GM18867 (cell line): ENCODE results near the gene UAP1.
"Not testable (repeated sequence)": the region's sequence is repeated elsewhere in the genome, so short reads cannot be mapped to it uniquely, and the experiment has no call there.

ENCODE experiments used
- ATAC-seq: cut with Tn5 transposase; IDR thresholded peaks from one replicate; pipeline ENCODE4 v1.9.1; 2021; ENCODE audit warnings: mild to moderate bottlenecking, moderate library complexity; ENCODE audit not compliant: unreplicated experiment

Gene UAP1

DNA sequence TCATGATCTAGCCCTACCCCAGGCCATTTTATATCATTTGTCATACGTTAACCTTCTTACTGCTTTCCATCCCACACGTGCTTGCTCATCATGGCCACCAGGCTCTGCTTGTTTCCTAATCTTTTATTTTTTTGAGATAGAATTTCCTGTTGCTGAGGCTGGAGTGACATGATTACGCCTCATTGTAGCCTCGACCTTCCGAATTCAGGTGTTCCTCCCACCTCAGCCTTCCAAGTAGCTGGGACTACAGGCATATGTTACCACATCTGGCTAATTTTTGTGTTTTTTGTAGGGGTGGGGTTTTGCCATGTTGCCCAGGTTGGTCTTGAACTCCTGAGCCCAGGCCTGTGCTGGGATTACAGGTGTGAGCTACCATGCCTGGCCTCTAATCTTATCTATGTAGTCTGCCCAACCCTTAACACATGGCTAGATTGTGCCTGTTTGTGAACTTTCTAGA lies 3.3 kb downstream of the UAP1 start:
- no peak for ATAC-seq

GRCh38 chr1:162565460-162565859 lies 3.9 kb downstream of the UAP1 start:
- peak; percentile 33 for ATAC-seq

DNA sequence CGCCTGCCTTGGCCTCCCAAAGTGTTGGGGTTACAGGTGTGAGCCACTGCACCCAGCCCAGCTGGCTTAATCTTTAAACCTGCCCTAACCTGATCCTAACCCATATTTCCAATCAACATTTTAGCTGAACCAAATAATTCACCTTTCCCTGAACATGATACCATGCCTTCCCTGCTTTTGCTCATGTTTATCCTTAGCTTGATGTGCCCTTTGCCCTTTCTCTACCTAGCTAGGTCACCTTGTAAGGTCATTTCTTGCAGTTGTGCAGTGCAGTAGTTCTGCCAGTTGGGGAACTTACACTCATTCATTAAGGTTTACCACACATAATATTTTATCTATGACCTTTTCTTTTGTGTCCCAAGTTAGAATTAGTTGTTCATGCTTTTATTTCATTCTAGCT lies 5.3 kb downstream of the UAP1 start:
- ATAC-seq = no peak

DNA sequence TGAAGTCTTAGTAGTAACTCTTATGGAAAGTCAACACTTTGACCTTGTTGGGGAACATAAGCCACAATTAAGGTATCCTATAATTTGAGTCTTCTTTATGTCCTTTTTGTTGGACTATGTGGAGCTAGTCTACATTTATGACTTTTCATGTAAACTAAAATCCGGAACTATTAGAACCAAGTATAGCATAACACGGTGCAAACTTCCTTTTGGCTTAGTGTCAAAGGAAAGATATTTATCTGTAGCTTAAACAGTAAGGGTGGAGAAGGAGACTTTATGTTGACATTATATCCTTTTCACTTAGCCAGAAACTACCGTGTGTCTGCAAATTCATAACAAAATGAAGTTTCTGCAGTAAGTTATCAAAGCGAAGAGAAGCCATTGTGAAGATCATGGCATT lies 7.3 kb downstream of the UAP1 start:
- ATAC-seq = no peak

- ATAC-seq = no peak
Measured at GRCh38 chr1:162570718-162571117, 9.2 kb downstream of the UAP1 start.

GRCh38 chr1:162571121-162571520 lies 9.6 kb downstream of the UAP1 start:
- ATAC-seq = not testable (repeated sequence)

- no peak for ATAC-seq
Measured at GRCh38 chr1:162571696-162572095, 10.2 kb downstream of the UAP1 start.

DNA sequence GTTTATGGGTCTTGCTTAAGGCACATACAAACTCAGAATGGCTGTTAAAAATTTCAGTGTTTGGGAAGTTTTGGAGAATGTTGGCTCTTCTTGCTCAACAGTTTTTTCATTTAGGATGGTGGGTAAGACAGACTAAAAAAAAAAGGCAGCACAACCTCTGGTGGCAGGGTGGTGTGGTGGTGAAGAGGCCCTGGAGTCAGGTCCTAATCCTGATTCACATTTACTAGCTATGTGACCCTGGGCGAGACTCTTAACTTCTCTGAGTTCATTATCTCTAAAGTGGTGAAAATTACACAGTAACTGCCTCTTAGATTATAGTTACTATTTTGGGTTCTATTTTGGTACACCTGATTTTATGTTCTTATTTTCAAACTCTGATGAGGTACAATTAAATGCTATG lies 11.6 kb downstream of the UAP1 start:
- ATAC-seq = no peak

DNA sequence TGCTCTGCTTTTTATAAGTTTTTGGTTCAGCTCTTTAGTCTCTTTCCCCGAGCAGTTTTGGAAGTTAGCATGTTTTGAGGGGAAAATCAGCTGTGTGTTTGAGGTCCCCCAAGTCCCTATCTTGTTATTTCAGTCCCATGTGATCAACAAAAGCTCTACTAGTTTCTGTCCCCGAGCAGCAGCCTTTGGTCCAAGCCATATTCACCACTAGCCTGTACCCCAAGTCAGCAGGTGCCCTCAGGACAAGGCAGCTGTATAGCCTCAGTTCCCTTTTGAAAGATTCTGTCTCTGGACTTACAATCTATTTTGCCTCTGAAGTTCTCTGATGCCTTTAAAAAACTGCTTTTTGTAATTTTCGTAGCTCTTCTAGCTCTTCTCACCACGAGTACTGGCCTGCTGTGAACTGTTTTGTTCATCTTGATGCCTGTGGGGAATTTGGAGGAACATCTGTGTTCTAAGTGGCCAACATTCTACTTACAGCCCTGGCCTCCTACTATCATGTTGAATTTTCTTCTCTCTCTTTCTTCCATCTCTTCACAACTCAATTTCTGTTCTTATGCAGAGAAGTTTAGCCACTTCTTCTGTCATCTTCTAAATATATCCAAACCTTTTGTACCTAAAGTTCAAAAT lies 16.7 kb downstream of the UAP1 start:
- ATAC-seq = no peak

GRCh38 chr1:162578936-162579335 lies 17.4 kb downstream of the UAP1 start:
- ATAC-seq = no peak

- no peak for ATAC-seq
Measured at GRCh38 chr1:162580308-162580707, 18.8 kb downstream of the UAP1 start.

- ATAC-seq = not testable (repeated sequence)
Measured at GRCh38 chr1:162582901-162583300, 21.4 kb downstream of the UAP1 start.

DNA sequence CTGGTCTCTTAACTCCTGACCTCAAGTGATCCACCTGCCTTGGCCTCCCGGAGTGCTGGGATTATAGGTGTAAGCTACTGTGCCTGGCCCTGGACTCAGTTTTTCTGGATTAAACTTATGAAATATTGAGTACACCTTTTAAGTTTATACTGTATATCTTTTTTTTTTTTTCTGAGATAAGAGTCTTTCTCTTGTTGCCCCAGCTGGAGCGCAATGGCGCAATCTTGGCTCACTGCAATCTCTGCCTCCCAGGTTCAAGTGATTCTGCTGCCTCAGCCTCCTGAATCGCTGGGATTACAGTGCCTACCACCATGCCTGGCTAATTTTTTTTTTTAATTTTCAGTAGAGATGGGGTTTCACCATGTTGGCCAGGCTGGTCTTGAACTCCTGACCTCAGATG lies 23.6 kb downstream of the UAP1 start:
- not testable (repeated sequence) for ATAC-seq

- no peak for ATAC-seq
Measured at GRCh38 chr1:162587347-162587746, 25.8 kb downstream of the UAP1 start.

DNA sequence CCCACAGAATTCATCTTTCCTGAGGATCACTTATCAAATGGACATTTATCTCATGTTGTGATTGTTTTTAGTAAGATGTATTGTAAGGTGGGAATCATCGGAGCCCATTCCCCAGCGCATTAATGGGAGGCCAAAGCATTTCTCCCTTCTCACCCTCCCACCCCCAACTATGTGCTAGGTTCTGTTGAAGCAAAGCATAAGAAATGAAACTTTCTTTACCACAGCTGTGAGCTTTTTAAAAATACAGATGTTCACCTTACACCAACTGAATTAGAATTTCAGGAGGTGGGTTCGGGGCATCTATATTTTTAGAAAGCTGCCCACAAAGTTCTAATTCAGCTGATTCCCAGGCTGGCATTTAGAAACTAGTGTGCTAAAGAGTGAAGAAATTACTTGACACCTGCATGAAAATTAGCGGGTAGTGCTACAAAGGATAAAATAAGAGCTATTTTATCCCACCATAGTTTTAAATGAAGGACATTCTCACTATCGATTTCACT lies 26.3 kb downstream of the UAP1 start:
- no peak for ATAC-seq

DNA sequence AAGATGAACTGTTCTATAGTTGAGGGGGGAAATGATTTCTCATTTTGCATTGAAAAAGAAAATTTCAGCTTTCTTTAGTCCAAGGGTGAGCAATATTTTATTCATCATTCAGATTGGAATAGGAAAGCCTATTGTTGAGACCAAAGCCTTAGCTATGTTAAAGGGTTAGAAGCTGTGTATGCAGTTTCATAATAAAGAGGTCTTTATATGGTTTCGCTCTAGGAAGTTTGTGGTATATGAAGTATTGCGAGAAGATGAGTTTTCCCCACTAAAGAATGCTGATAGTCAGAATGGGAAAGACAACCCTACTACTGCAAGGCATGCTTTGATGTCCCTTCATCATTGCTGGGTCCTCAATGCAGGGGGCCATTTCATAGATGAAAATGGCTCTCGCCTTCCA lies 28.6 kb downstream of the UAP1 start:
- no peak for ATAC-seq

DNA sequence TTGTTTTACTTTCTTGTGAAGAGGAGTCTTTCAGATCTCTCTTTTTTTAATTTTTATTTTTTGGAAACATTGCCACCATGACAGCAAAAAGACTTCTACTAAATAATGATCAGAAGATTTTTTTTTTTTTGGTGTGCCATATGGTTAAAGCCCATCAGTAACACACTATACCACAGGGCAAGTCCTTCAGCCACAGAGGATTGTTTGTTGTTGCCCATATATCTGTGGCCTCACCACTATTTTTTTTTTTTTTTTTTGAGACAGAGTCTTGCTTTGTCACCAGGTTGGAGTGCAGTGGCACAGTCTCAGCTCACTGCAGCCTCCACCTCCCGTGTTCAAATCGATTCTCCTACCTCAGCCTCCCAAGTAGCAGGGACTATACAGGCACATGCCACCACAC lies 29.2 kb downstream of the UAP1 start:
- ATAC-seq = no peak

- no peak for ATAC-seq
Measured at GRCh38 chr1:162596514-162597170, 35.1 kb downstream of the UAP1 start.

- ATAC-seq = no peak
Measured at GRCh38 chr1:162599451-162599850, 37.9 kb downstream of the UAP1 start.

DNA sequence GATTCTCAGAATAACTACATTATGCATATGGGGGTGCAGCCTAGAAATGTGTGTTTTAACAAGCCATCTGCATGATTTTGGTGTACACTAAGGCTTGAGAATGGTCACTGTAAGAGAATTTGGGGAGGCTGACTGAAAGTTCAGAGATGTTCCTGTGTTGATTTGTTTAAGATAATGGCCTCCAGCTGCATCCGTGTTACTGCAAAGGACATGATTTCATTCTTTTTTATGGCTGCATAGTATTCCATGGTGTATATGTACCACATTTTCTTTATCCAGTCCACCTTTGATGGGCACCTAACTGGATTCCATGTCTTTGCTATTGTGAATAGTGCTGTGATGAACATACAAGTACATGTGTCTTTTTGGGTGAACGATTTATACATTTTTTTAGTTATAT lies 41.6 kb downstream of the UAP1 start:
- not testable (repeated sequence) for ATAC-seq

DNA sequence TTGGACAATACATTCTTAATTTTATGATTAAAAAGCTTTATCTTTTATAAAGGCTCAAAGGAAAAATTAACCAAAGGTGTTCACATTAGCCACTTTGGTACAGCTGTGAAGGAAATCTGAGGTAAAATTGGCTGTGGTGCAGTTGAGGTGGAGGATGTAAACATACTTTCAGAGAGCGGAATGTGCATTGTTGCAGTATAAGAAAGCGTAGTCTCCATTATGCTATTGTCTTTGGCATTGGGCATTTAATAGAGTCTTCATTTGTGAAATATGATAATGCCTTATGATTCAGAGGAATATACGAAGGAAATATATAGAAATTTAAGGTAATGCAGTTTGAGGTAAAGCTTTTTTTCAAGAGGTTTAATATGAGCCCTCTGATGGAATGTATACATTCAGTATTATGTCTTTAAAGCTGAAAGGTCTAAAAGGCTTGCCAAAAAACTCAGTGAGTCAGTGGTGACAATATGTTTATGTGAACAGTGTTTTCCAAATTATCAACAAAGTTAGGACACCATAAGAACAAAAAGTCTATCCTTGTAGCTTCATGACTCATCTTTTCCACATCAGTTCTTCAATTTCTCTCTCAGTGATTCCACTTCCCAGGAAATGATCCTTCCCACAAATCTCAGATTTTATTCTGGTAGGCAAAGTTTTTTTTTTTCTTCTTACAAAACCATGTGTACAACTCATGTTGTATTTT lies 43.9 kb downstream of the UAP1 start:
- ATAC-seq = no peak

GRCh38 chr1:162609306-162609705 lies 47.8 kb downstream of the UAP1 start:
- no peak for ATAC-seq
